AG04450 (cell line): ENCODE results near the gene WDFY2. TPM values are rescaled to one million over a fixed set of nuclear protein-coding genes. Genes with fewer than 3 reads are reported as not detected.

Experiments
- CTCF ChIA-PET: fragments of 300-600, 350-600 bp; formaldehyde crosslinking; extraction: SDS; loops from one replicate; lab custom pipeline; 2022; ENCODE audit warnings: antibody characterized with exemption, inconsistent platforms; lab: Charles Lee
- POLR2A ChIA-PET: fragments of 350-600 bp; formaldehyde crosslinking; extraction: SDS; loops from one replicate; lab custom pipeline; 2021; ENCODE audit warnings: antibody characterized with exemption, inconsistent platforms; lab: Yijun Ruan, JAX
- DNase-seq: peaks from one replicate; pipeline ENCODE4 v3.0.0-alpha.2; 2011; ENCODE audit warnings: low read depth, low spot score
- H3K27ac ChIP-seq: one replicate; pipeline ENCODE4 v1.5.1; 2012; ENCODE audit warnings: low read depth, low read length, control low read depth
- H3K27me3 ChIP-seq: one replicate; pipeline ENCODE4 v1.6.0; 2012; ENCODE audit warnings: low read length; ENCODE audit not compliant: control insufficient read depth, insufficient read depth
- H3K4me3 ChIP-seq: 2 replicates; pipeline ENCODE4 v1.5.1; 2011; ENCODE audit warnings: mild to moderate bottlenecking, low read depth, low read length, control low read depth
- H3K9me3 ChIP-seq: 2 replicates; pipeline ENCODE4 v1.5.1; 2012; ENCODE audit warnings: low read length; ENCODE audit not compliant: control insufficient read depth, insufficient read depth
- CTCF ChIP-seq: IDR thresholded peaks from 2 replicates; pipeline ENCODE4 v1.5.1; 2011; ENCODE audit warnings: low read depth, low read length, control low read depth, inconsistent platforms
- polyA plus RNA-seq: library from polyadenylated mRNA; depleted of rRNA; stranded (reverse); fragments of >200 nt; gene quantifications from 2 replicates; pipeline ENCODE4 v1.2.3, GENCODE V29; 2011

WDFY2 gene
- polyA plus RNA-seq, 1 experiment: 6.3 TPM

GRCh38 chr13:51714663-51715168, 130.5 kb downstream of the WDFY2 start:
- Histone ChIP-seq H3K9me3 (no peaks in the 10 kb centered on the region), H3K4me3 (no peak overlapping the region), H3K27me3 (no peaks in the 10 kb centered on the region), H3K27ac (peak overlapping the region; percentile 47)
- peak; percentile 44 for DNase-seq
- TF ChIP-seq CTCF: no peak
- ChIA-PET CTCF (interaction anchor here (0.5 kb wide), 1 partner anchor 9 kb away, joined by 3 read pairs; no protein-coding TSS in a partner anchor), POLR2A (interaction anchor here (0.6 to 1.0 kb wide), 3 partner anchors 43 to 264 kb away, joined by 3 to 7 read pairs (median 5); partner anchors contain the start of gene INTS6)

- no peaks in the 10 kb centered on the region for H3K9me3 ChIP-seq
- TF ChIP-seq CTCF: no peak
- H3K27ac ChIP-seq: no peak overlapping the region
- no peak overlapping the region for H3K4me3 ChIP-seq
- DNase-seq: no peak
- POLR2A ChIA-PET: no interaction called here
- CTCF ChIA-PET: interaction anchor here (0.6 kb wide), 2 partner anchors 142 to 285 kb away, joined by 3 read pairs; no protein-coding TSS in a partner anchor
- no peaks in the 10 kb centered on the region for H3K27me3 ChIP-seq
Measured at GRCh38 chr13:51715613-51716012, 131.4 kb downstream of the WDFY2 start.

- DNase-seq: no peak
- Histone ChIP-seq H3K27me3 (no peaks in the 10 kb centered on the region), H3K27ac (no peak overlapping the region), H3K9me3 (no peaks in the 10 kb centered on the region), H3K4me3 (no peak overlapping the region)
- CTCF ChIA-PET: no interaction called here
- TF ChIP-seq CTCF: no peak
- POLR2A ChIA-PET: no interaction called here
Measured at GRCh38 chr13:51717786-51718398, 133.6 kb downstream of the WDFY2 start.

GRCh38 chr13:51719394-51719793, 135.1 kb downstream of the WDFY2 start:
- CTCF ChIA-PET: no interaction called here
- no peak overlapping the region for H3K4me3 ChIP-seq
- no peak for DNase-seq
- TF ChIP-seq CTCF: no peak
- POLR2A ChIA-PET: no interaction called here
- no peaks in the 10 kb centered on the region for H3K27me3 ChIP-seq
- H3K27ac ChIP-seq: no peak overlapping the region
- H3K9me3 ChIP-seq: no peaks in the 10 kb centered on the region

GRCh38 chr13:51721496-51721895, 137.2 kb downstream of the WDFY2 start:
- ChIA-PET POLR2A (no interaction called here), CTCF (interaction anchor here (0.7 kb wide), 1 partner anchor 435 kb away, joined by 3 read pairs; no protein-coding TSS in a partner anchor)
- H3K27me3 ChIP-seq: no peaks in the 10 kb centered on the region
- no peak overlapping the region for H3K4me3 ChIP-seq
- DNase-seq: no peak
- TF ChIP-seq CTCF: no peak
- H3K27ac ChIP-seq: no peak overlapping the region
- H3K9me3 ChIP-seq: no peaks in the 10 kb centered on the region
